ENCODE results near the gene DAP. TPM values are rescaled to one million over a fixed set of nuclear protein-coding genes. Genes with fewer than 3 reads are reported as not detected.

Gene DAP
- total and polyA plus RNA-seq, 2 of the 13 experiments (the other 11 are each of a cell fraction or from before 2014, with no cell fraction given) = 22.0 to 57.5 TPM

DNA sequence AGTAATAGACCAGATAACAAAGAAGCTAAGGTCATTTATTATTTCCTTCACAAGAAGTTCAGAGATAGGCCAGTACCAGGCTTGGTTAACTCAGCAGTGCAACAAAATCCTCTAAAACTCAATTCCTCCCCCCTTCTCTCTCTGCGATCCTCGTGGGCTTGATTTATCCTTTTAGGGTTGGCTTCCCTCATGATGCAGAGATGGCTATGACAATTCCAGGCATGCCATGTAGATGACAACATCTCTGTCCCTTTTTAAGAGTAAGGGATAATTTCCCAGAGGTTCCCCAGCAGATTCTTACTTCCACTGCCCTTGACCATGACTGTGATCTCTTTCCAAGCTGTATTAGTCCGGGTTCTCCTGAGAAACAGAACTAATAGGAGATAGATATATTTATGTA is 28.7 kb upstream of the DAP start (continued):
- TF ChIP-seq, protein P1, sequence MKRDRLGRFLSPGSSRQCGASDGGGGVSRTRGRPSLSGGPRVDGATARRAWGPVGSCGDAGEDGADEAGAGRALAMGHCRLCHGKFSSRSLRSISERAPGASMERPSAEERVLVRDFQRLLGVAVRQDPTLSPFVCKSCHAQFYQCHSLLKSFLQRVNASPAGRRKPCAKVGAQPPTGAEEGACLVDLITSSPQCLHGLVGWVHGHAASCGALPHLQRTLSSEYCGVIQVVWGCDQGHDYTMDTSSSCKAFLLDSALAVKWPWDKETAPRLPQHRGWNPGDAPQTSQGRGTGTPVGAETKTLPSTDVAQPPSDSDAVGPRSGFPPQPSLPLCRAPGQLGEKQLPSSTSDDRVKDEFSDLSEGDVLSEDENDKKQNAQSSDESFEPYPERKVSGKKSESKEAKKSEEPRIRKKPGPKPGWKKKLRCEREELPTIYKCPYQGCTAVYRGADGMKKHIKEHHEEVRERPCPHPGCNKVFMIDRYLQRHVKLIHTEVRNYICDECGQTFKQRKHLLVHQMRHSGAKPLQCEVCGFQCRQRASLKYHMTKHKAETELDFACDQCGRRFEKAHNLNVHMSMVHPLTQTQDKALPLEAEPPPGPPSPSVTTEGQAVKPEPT (CRISPR knock-in tag; IDR thresholded peaks at IDR 0.05; ENCODE audit: low read depth) = no peak
- no peak for TF ChIP-seq ZNF678 (CRISPR knock-in tag; IDR thresholded peaks at IDR 0.05)
- no peak for TF ChIP-seq ZNF816 (CRISPR knock-in tag; IDR thresholded peaks at IDR 0.05; ENCODE audit: borderline replicate concordance)

DNA sequence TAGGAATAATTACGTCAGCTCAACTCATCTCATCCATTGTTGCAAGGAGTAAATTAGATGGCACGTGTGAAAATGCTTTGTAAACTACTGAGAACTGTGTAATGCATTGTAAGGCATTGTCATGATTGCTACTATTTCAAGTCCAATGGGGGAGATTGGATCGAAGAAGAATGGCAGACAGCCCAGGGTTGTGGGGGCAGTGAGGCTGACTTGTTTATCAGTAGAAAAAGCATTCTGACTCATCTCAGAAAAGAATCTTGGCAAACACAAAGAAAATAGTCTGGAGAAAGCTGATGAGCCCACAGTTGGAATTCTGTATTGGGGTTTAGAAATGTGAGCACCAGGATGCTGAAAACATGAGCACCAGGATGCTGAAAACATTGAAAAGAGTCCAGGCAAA is 28.0 kb upstream of the DAP start:
- POLR2A ChIA-PET = no interaction called here
- no peaks in the 10 kb centered on the region for H3K27me3 ChIP-seq (ENCODE audit: control insufficient read depth in 1 of 2, insufficient read depth in 2 of 2, low read length in 2 of 2)
- intact Hi-C loops (cut with micrococcal nuclease; ENCODE audit: unreplicated experiment) = no loop called here
- BruUV-seq (replicated peaks) = no TSS peak
- no peaks in the 10 kb centered on the region for H4K20me1 ChIP-seq (ENCODE audit: insufficient read depth, low read length)
- FAIRE-seq = no peak
- H2AFZ ChIP-seq (ENCODE audit: low read length) = no peak overlapping the region
- no peak overlapping the region for H3K27ac ChIP-seq (ENCODE audit: extremely low read length, insufficient read depth, low read length)
- in situ Hi-C loops (cut with HindIII; ENCODE audit: extremely low pct_ligation_motif_present, low pct_unique_long_range_greater_than_20kb) = no loop called here
- no peak for DNase-seq (ENCODE audit: low spot score)
- no peak overlapping the region for H3K4me2 ChIP-seq (ENCODE audit: low read depth, low read length)
- WGBS (ENCODE audit: low lambda C conversion rate) = 31% methylated on average over 3 of the region's 3 CpGs
- no peaks in the 10 kb centered on the region for H3K79me2 ChIP-seq (ENCODE audit: insufficient read depth, low read length)
- H3K9ac ChIP-seq (ENCODE audit: insufficient read depth, low read depth, low read length) = no peak overlapping the region
- 0 out of 2 replicates have a peak, but pooled peaks cover 5% of the 10 kb centered on the region for H3K9me3 ChIP-seq (ENCODE audit: low read length)
- no peak for ATAC-seq
- CTCF ChIA-PET (ENCODE audit: low intra/inter-chr PET ratio, low total read pairs) = no interaction called here
- no peaks in the 10 kb centered on the region for H3K4me1 ChIP-seq (ENCODE audit: insufficient read depth, low read length)
- H3K4me3 ChIP-seq (replicated peaks in 1 of 3; ENCODE audit: insufficient read depth in 1 of 3, low read depth in 2 of 3, low read length in 3 of 3) = no peak overlapping the region
- no peaks in the 10 kb centered on the region for H3K36me3 ChIP-seq (replicated peaks in 1 of 2; ENCODE audit: control insufficient read depth in 1 of 2, insufficient read depth in 2 of 2, low read length in 2 of 2)
- TF ChIP-seq TEAD2 (CRISPR knock-in tag; IDR thresholded peaks at IDR 0.05) (no peak), NKX3-1 (CRISPR knock-in tag; IDR thresholded peaks at IDR 0.05) (no peak), ZC3H13 (CRISPR knock-in tag; IDR thresholded peaks at IDR 0.05) (no peak), MIER2 (CRISPR knock-in tag; IDR thresholded peaks at IDR 0.05) (no peak), ZNF737 (CRISPR knock-in tag; IDR thresholded peaks at IDR 0.05; ENCODE audit: borderline replicate concordance) (no peak), PHF5A (CRISPR knock-in tag; IDR thresholded peaks at IDR 0.05; ENCODE audit: low read depth, unreplicated experiment) (no peak)
- TF ChIP-seq, protein P2, sequence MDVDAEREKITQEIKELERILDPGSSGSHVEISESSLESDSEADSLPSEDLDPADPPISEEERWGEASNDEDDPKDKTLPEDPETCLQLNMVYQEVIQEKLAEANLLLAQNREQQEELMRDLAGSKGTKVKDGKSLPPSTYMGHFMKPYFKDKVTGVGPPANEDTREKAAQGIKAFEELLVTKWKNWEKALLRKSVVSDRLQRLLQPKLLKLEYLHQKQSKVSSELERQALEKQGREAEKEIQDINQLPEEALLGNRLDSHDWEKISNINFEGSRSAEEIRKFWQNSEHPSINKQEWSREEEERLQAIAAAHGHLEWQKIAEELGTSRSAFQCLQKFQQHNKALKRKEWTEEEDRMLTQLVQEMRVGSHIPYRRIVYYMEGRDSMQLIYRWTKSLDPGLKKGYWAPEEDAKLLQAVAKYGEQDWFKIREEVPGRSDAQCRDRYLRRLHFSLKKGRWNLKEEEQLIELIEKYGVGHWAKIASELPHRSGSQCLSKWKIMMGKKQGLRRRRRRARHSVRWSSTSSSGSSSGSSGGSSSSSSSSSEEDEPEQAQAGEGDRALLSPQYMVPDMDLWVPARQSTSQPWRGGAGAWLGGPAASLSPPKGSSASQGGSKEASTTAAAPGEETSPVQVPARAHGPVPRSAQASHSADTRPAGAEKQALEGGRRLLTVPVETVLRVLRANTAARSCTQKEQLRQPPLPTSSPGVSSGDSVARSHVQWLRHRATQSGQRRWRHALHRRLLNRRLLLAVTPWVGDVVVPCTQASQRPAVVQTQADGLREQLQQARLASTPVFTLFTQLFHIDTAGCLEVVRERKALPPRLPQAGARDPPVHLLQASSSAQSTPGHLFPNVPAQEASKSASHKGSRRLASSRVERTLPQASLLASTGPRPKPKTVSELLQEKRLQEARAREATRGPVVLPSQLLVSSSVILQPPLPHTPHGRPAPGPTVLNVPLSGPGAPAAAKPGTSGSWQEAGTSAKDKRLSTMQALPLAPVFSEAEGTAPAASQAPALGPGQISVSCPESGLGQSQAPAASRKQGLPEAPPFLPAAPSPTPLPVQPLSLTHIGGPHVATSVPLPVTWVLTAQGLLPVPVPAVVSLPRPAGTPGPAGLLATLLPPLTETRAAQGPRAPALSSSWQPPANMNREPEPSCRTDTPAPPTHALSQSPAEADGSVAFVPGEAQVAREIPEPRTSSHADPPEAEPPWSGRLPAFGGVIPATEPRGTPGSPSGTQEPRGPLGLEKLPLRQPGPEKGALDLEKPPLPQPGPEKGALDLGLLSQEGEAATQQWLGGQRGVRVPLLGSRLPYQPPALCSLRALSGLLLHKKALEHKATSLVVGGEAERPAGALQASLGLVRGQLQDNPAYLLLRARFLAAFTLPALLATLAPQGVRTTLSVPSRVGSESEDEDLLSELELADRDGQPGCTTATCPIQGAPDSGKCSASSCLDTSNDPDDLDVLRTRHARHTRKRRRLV (CRISPR knock-in tag; IDR thresholded peaks at IDR 0.05) = no peak
- TF ChIP-seq, protein P3, sequence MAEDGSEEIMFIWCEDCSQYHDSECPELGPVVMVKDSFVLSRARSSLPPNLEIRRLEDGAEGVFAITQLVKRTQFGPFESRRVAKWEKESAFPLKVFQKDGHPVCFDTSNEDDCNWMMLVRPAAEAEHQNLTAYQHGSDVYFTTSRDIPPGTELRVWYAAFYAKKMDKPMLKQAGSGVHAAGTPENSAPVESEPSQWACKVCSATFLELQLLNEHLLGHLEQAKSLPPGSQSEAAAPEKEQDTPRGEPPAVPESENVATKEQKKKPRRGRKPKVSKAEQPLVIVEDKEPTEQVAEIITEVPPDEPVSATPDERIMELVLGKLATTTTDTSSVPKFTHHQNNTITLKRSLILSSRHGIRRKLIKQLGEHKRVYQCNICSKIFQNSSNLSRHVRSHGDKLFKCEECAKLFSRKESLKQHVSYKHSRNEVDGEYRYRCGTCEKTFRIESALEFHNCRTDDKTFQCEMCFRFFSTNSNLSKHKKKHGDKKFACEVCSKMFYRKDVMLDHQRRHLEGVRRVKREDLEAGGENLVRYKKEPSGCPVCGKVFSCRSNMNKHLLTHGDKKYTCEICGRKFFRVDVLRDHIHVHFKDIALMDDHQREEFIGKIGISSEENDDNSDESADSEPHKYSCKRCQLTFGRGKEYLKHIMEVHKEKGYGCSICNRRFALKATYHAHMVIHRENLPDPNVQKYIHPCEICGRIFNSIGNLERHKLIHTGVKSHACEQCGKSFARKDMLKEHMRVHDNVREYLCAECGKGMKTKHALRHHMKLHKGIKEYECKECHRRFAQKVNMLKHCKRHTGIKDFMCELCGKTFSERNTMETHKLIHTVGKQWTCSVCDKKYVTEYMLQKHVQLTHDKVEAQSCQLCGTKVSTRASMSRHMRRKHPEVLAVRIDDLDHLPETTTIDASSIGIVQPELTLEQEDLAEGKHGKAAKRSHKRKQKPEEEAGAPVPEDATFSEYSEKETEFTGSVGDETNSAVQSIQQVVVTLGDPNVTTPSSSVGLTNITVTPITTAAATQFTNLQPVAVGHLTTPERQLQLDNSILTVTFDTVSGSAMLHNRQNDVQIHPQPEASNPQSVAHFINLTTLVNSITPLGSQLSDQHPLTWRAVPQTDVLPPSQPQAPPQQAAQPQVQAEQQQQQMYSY (CRISPR knock-in tag; IDR thresholded peaks at IDR 0.05) = no peak
- TF ChIP-seq, protein P4, sequence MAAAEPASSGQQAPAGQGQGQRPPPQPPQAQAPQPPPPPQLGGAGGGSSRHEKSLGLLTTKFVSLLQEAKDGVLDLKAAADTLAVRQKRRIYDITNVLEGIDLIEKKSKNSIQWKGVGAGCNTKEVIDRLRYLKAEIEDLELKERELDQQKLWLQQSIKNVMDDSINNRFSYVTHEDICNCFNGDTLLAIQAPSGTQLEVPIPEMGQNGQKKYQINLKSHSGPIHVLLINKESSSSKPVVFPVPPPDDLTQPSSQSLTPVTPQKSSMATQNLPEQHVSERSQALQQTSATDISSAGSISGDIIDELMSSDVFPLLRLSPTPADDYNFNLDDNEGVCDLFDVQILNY (CRISPR knock-in tag; conservative IDR thresholded peaks at IDR 0.05) = no peak

Measured in HepG2 (cell line).